Mesendoderm (in vitro differentiated cells): ENCODE measurements around the gene ACOXL.

Experiments
- DNase-seq: peaks from one replicate; pipeline ENCODE4 v3.0.0; 2013
- H2AK5ac ChIP-seq: 2 replicates; pipeline ENCODE4 v1.6.1; 2013; ENCODE audit warnings: low read length, inconsistent platforms
- H2BK120ac ChIP-seq: 2 replicates; pipeline ENCODE4 v1.6.1; 2013; ENCODE audit warnings: low read depth, mild to moderate bottlenecking, low read length, moderate library complexity, mixed read lengths
- H2BK15ac ChIP-seq: replicated peaks from 2 replicates; pipeline ENCODE4 v1.6.1; 2013; ENCODE audit warnings: low read depth, mild to moderate bottlenecking, moderate library complexity
- H2BK5ac ChIP-seq: 2 replicates; pipeline ENCODE4 v1.6.1; 2013; ENCODE audit warnings: low read length, inconsistent platforms
- H3K18ac ChIP-seq: 2 replicates; pipeline ENCODE4 v1.6.1; 2013; ENCODE audit warnings: mild to moderate bottlenecking, low read length, mixed read lengths
- H3K23ac ChIP-seq: one replicate; pipeline ENCODE4 v1.6.1; 2013; ENCODE audit warnings: low read length
- H3K27ac ChIP-seq: 2 replicates; pipeline ENCODE4 v1.5.1; 2013; ENCODE audit warnings: low read depth, mild to moderate bottlenecking, inconsistent platforms, low read length, moderate library complexity
- H3K27me3 ChIP-seq: 2 replicates; pipeline ENCODE4 v1.6.1; 2013; ENCODE audit warnings: low read length, control low read depth, mild to moderate bottlenecking, inconsistent platforms; ENCODE audit not compliant: insufficient read depth, poor library complexity
- H3K36me3 ChIP-seq: 2 replicates; pipeline ENCODE4 v1.6.1; 2013; ENCODE audit warnings: low read length, inconsistent platforms; ENCODE audit not compliant: control insufficient read depth, insufficient read depth
- H3K4ac ChIP-seq: one replicate; pipeline ENCODE4 v1.6.1; 2013; ENCODE audit warnings: low read depth, mild to moderate bottlenecking, low read length, moderate library complexity
- H3K4me1 ChIP-seq: 2 replicates; pipeline ENCODE4 v1.6.1; 2013; ENCODE audit warnings: low read depth, low read length, inconsistent platforms; ENCODE audit not compliant: control insufficient read depth
- H3K4me2 ChIP-seq: 2 replicates; pipeline ENCODE4 v1.6.1; 2013; ENCODE audit warnings: low read length
- H3K4me3 ChIP-seq: 2 replicates; pipeline ENCODE4 v1.5.1; 2013; ENCODE audit warnings: mild to moderate bottlenecking, low read length
- H3K56ac ChIP-seq: one replicate; pipeline ENCODE4 v1.6.1; 2013; ENCODE audit warnings: low read length
- H3K79me1 ChIP-seq: 2 replicates; pipeline ENCODE4 v1.6.1; 2013; ENCODE audit warnings: low read length, inconsistent platforms
- H3K79me2 ChIP-seq: 2 replicates; pipeline ENCODE4 v1.6.1; 2013; ENCODE audit warnings: mild to moderate bottlenecking, low read length; ENCODE audit not compliant: control insufficient read depth, insufficient read depth
- H3K9ac ChIP-seq: 2 replicates; pipeline ENCODE4 v1.6.1; 2013; ENCODE audit warnings: low read length, inconsistent platforms
- H4K5ac ChIP-seq: one replicate; pipeline ENCODE4 v1.6.1; 2013; ENCODE audit warnings: low read length
- H4K8ac ChIP-seq: one replicate; pipeline ENCODE4 v1.6.1; 2013; ENCODE audit warnings: low read depth, mild to moderate bottlenecking, control low read depth, low read length, moderate library complexity
- WGBS: extraction: QIAGEN DNeasy Blood & Tissue Kit; methylation state at CpG from one replicate; pipeline ENCODE4 v1.1.7; 2013; ENCODE audit warnings: low lambda C conversion rate, missing lambda C conversion rate; ENCODE audit not compliant: insufficient coverage; ENCODE audit errors: extremely low coverage; 5-methylcytosine and 5-hydroxymethylcytosine counted together

The ACOXL gene

GRCh38 chr2:110840508-110840907 is 108.1 kb downstream of the ACOXL start:
- no peak overlapping the region for H3K56ac ChIP-seq
- no peak overlapping the region for H3K4me3 ChIP-seq
- H3K9ac ChIP-seq = no peak overlapping the region
- H3K36me3 ChIP-seq = no peaks in the 10 kb centered on the region
- H3K4ac ChIP-seq = no peak overlapping the region
- H3K27ac ChIP-seq = no peak overlapping the region
- H3K4me2 ChIP-seq = no peak overlapping the region
- no peak overlapping the region for H3K18ac ChIP-seq
- no peak overlapping the region for H4K8ac ChIP-seq
- H2BK15ac ChIP-seq = no peak overlapping the region
- no peak for DNase-seq
- peaks cover 11% of the 10 kb centered on the region for H3K4me1 ChIP-seq
- H3K79me2 ChIP-seq = no peaks in the 10 kb centered on the region
- no CpG with 5 or more reads among the region's 2 CpGs for WGBS
- no peaks in the 10 kb centered on the region for H3K79me1 ChIP-seq
- no peak overlapping the region for H4K5ac ChIP-seq
- H2BK120ac ChIP-seq = no peak overlapping the region
- H3K23ac ChIP-seq = no peak overlapping the region
- H2AK5ac ChIP-seq = no peak overlapping the region
- no peaks in the 10 kb centered on the region for H3K27me3 ChIP-seq
- H2BK5ac ChIP-seq = no peak overlapping the region

DNA sequence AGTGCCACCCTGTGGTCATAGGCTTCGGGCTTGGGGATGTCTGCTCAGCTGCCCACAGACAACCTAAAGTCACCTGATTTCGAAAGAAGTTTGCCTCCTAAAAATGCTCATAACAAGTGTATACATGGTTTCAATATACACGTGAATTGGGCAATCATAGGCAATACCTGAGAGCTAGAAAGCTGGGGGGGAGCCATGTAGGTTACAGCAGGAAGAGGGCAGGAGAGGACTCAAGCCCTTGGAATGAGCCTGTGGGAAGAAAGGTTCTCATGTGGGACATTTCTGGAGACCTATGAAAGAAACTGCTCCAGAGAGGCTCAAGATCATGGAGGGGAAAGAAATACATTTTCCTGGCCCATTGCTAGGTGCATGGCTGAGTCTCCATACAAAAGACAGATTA is 109.7 kb downstream of the ACOXL start:
- no peak overlapping the region for H3K4ac ChIP-seq
- no peaks in the 10 kb centered on the region for H3K27me3 ChIP-seq
- no peak overlapping the region for H3K23ac ChIP-seq
- H3K36me3 ChIP-seq = no peaks in the 10 kb centered on the region
- no peak overlapping the region for H3K4me2 ChIP-seq
- no peak overlapping the region for H2BK5ac ChIP-seq
- H3K79me2 ChIP-seq = no peaks in the 10 kb centered on the region
- H2AK5ac ChIP-seq = no peak overlapping the region
- no peak overlapping the region for H2BK120ac ChIP-seq
- no peak for DNase-seq
- H3K4me1 ChIP-seq = peaks cover 11% of the 10 kb centered on the region
- H4K8ac ChIP-seq = no peak overlapping the region
- WGBS = no CpG with 5 or more reads among the region's 3 CpGs
- no peak overlapping the region for H3K56ac ChIP-seq
- H3K18ac ChIP-seq = no peak overlapping the region
- H3K79me1 ChIP-seq = no peaks in the 10 kb centered on the region
- no peak overlapping the region for H3K27ac ChIP-seq
- H4K5ac ChIP-seq = no peak overlapping the region
- H2BK15ac ChIP-seq = no peak overlapping the region
- H3K4me3 ChIP-seq = no peak overlapping the region
- no peak overlapping the region for H3K9ac ChIP-seq

DNA sequence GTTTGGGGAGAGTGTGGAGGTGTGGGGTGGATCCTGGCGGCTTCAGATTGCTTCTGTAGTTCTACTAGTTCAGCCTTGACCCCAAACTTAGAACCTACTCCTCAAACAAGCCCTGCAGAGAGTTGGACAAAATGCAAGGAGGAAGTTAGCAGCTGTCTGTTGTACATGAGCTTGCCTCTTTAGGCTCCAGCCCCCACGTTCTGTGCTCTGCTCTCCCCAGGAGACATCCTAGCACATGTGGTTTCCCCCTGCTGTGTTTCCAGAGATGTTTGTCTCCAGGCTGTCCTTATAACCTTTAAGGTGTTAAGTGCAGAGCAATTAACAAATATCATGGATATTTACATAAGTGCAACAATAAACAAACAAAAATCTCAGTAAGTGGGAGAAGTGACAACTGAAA is 111.1 kb downstream of the ACOXL start:
- Histone ChIP-seq H3K4me2 (no peak overlapping the region), H3K79me1 (no peaks in the 10 kb centered on the region), H2AK5ac (no peak overlapping the region), H3K27me3 (no peaks in the 10 kb centered on the region), H3K18ac (no peak overlapping the region), H4K5ac (no peak overlapping the region), H3K27ac (no peak overlapping the region), H2BK120ac (no peak overlapping the region), H3K79me2 (no peaks in the 10 kb centered on the region), H3K23ac (no peak overlapping the region), H2BK15ac (no peak overlapping the region), H4K8ac (no peak overlapping the region), H2BK5ac (no peak overlapping the region), H3K9ac (no peak overlapping the region), H3K4me1 (peaks cover 11% of the 10 kb centered on the region), H3K36me3 (no peaks in the 10 kb centered on the region), H3K56ac (no peak overlapping the region), H3K4ac (no peak overlapping the region), H3K4me3 (no peak overlapping the region)
- peak; percentile 51 for DNase-seq
- no CpG with 5 or more reads among the region's 2 CpGs for WGBS

- Histone ChIP-seq H3K18ac (no peak overlapping the region), H3K4ac (no peak overlapping the region), H3K27ac (no peak overlapping the region), H3K56ac (no peak overlapping the region), H2AK5ac (no peak overlapping the region), H2BK120ac (no peak overlapping the region), H3K23ac (no peak overlapping the region), H3K4me2 (no peak overlapping the region), H2BK15ac (no peak overlapping the region), H3K27me3 (no peaks in the 10 kb centered on the region), H4K8ac (no peak overlapping the region), H2BK5ac (no peak overlapping the region), H4K5ac (no peak overlapping the region), H3K9ac (no peak overlapping the region), H3K79me1 (no peaks in the 10 kb centered on the region), H3K36me3 (no peaks in the 10 kb centered on the region), H3K79me2 (no peaks in the 10 kb centered on the region), H3K4me1 (peaks cover 11% of the 10 kb centered on the region), H3K4me3 (no peak overlapping the region)
- no CpG with 5 or more reads among the region's 8 CpGs for WGBS
- DNase-seq = no peak
Observed at GRCh38 chr2:110843959-110844510, 111.7 kb downstream of the ACOXL start.

GRCh38 chr2:110847651-110848050 is 115.3 kb downstream of the ACOXL start:
- no peak overlapping the region for H2BK120ac ChIP-seq
- H4K5ac ChIP-seq = no peak overlapping the region
- H3K56ac ChIP-seq = no peak overlapping the region
- H3K18ac ChIP-seq = no peak overlapping the region
- H3K23ac ChIP-seq = no peak overlapping the region
- H2BK15ac ChIP-seq = no peak overlapping the region
- H3K27ac ChIP-seq = no peak overlapping the region
- no peaks in the 10 kb centered on the region for H3K79me2 ChIP-seq
- peaks cover 11% of the 10 kb centered on the region for H3K4me1 ChIP-seq
- no peak overlapping the region for H3K4me3 ChIP-seq
- no peak overlapping the region for H3K4me2 ChIP-seq
- no peak overlapping the region for H3K4ac ChIP-seq
- H4K8ac ChIP-seq = no peak overlapping the region
- H2BK5ac ChIP-seq = no peak overlapping the region
- H3K27me3 ChIP-seq = no peaks in the 10 kb centered on the region
- H2AK5ac ChIP-seq = no peak overlapping the region
- WGBS = no CpG with 5 or more reads among the region's 9 CpGs
- no peaks in the 10 kb centered on the region for H3K79me1 ChIP-seq
- no peaks in the 10 kb centered on the region for H3K36me3 ChIP-seq
- no peak overlapping the region for H3K9ac ChIP-seq
- DNase-seq = no peak

DNA sequence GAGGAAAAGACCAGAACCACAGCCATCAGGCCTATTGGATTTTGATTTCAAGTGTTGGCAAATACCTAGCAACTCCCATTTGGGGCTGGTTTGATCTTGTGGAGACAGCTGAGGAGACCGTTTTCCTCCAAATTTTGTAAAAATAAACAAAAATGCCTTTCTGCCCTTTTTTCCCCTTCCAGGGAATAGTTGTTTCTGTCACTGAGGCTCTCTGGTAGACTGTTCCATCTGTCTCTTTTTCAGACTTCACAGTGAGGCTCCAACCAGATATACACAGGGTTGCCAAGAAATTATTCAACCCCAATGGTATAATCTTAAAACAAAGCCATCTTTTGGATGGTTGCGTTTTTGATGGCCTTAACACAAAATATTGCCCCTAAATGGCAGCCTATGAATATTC is 115.7 kb downstream of the ACOXL start:
- Histone ChIP-seq H4K8ac (no peak overlapping the region), H3K4me2 (no peak overlapping the region), H3K27me3 (no peaks in the 10 kb centered on the region), H3K56ac (no peak overlapping the region), H3K9ac (no peak overlapping the region), H3K79me1 (no peaks in the 10 kb centered on the region), H2AK5ac (no peak overlapping the region), H3K18ac (no peak overlapping the region), H3K27ac (no peak overlapping the region), H4K5ac (no peak overlapping the region), H2BK5ac (no peak overlapping the region), H2BK15ac (no peak overlapping the region), H3K4me3 (no peak overlapping the region), H3K23ac (no peak overlapping the region), H3K4ac (no peak overlapping the region), H3K36me3 (no peaks in the 10 kb centered on the region), H2BK120ac (no peak overlapping the region), H3K4me1 (peaks cover 8% of the 10 kb centered on the region), H3K79me2 (no peaks in the 10 kb centered on the region)
- no CpG with 5 or more reads among the region's 2 CpGs for WGBS
- DNase-seq = no peak
